A549 (cell line): ENCODE measurements around the gene CUX1. TPM values are rescaled to one million over a fixed set of nuclear protein-coding genes. Genes with fewer than 3 reads are reported as not detected.
"Not testable (repeated sequence)": the region's sequence is repeated elsewhere in the genome, so short reads cannot be mapped to it uniquely, and the experiment has no call there.

Experiments used
- ATAC-seq, 2 experiments: fragments of 200-7000 bp in 1 of 2; fragments of >200 bp in 1 of 2; cut with Nextera tagmentation in 1 of 2; cut with Tn5 transposase in 1 of 2; 3 replicates each; pipeline versions ENCODE4 v1.8.0 to v1.9.1; 2018 to 2020; ENCODE audit warnings: mild to moderate bottlenecking in 1 of 2, moderate library complexity in 1 of 2
- CTCF ChIA-PET: fragments of 300-600 bp; sonication (Branson Sonifier 250); formaldehyde crosslinking; extraction: SDS; loops from one replicate; lab custom pipeline; 2021; ENCODE audit warnings: antibody characterized with exemption, inconsistent platforms; lab: Yijun Ruan, JAX
- POLR2A ChIA-PET: fragments of 350-600 bp; formaldehyde crosslinking; extraction: SDS; loops from one replicate; lab custom pipeline; 2021; ENCODE audit warnings: antibody characterized with exemption, inconsistent platforms; lab: Yijun Ruan, JAX
- DNase-seq, 2 experiments: peaks; one replicate each; pipeline versions ENCODE4 v3.0.0 to v3.0.0-alpha.2; 2011 to 2016; ENCODE audit warnings: low read depth in 1 of 2, low spot score in 1 of 2
- FAIRE-seq: peaks from 2 replicates; lab custom pipeline; 2011; peaks lifted over from hg19 to GRCh38; lab: Jason Lieb, UNC
- H3K27ac ChIP-seq, 2 experiments: fragments of >200 bp; sonication (Bioruptor Twin); formaldehyde crosslinking; 3 replicates each; pipeline ENCODE4 v1.5.1; 2016 to 2017
- H3K4me1 ChIP-seq: fragments of >200 bp; sonication (Bioruptor Twin); formaldehyde crosslinking; 3 replicates; pipeline ENCODE4 v1.6.1; 2016
- H3K4me2 ChIP-seq: fragments of >200 bp; sonication (Bioruptor Twin); formaldehyde crosslinking; 3 replicates; pipeline ENCODE4 v1.6.1; 2016
- H3K4me3 ChIP-seq: fragments of >200 bp; sonication (Bioruptor Twin); formaldehyde crosslinking; 3 replicates; pipeline ENCODE4 v1.5.1; 2016
- H3K9me3 ChIP-seq: fragments of >200 bp; sonication (Bioruptor Twin); formaldehyde crosslinking; 3 replicates; pipeline ENCODE4 v1.6.1; 2016
- CBX8 ChIP-seq: fragments of 200-600 bp; sonication (generic); IDR thresholded peaks from 2 replicates; pipeline ENCODE4 v1.6.1; 2016
- CEBPB ChIP-seq, 2 experiments: fragments of >200 bp in 1 of 2; sonication (Bioruptor Twin) in 1 of 2; formaldehyde crosslinking in 1 of 2; IDR thresholded peaks; 2 replicates each; pipeline ENCODE4 v1.6.1; 2012 to 2016
- CHD2 ChIP-seq: fragments of 150-350 bp; IDR thresholded peaks from 2 replicates; pipeline ENCODE4 v1.6.1; 2014; ENCODE audit warnings: low read length; ENCODE audit not compliant: partially characterized antibody
- CTCF ChIP-seq: fragments of >200 bp; sonication (Bioruptor Twin); formaldehyde crosslinking; IDR thresholded peaks from 3 replicates; pipeline ENCODE4 v1.5.1; 2016
- ESRRA ChIP-seq: fragments of 150-350 bp; IDR thresholded peaks from 2 replicates; pipeline ENCODE4 v1.6.1; 2014; ENCODE audit warnings: mild to moderate bottlenecking, low read length, borderline replicate concordance
- FOSB ChIP-seq: fragments of 250-450 bp; sonication (Bioruptor Pico); IDR thresholded peaks from 2 replicates; pipeline ENCODE4 v1.5.0; 2020; ENCODE audit warnings: mild to moderate bottlenecking, moderate library complexity
- HEYL ChIP-seq: fragments of 250-450 bp; sonication (Bioruptor Pico); IDR thresholded peaks from 2 replicates; pipeline ENCODE4 v1.8.0; 2021; ENCODE audit warnings: mild to moderate bottlenecking, moderate library complexity
- HOXA7 ChIP-seq: fragments of 250-450 bp; sonication (Bioruptor Pico); IDR thresholded peaks from 2 replicates; pipeline ENCODE4 v1.5.0; 2020; ENCODE audit warnings: mild to moderate bottlenecking, moderate library complexity
- HOXB13 ChIP-seq: fragments of 250-450 bp; sonication (Bioruptor Pico); IDR thresholded peaks from 2 replicates; pipeline ENCODE4 v1.5.0; 2020; ENCODE audit warnings: low read depth, mild to moderate bottlenecking, moderate library complexity
- JUN ChIP-seq, 2 experiments: fragments of >200 bp; sonication (Bioruptor Twin); formaldehyde crosslinking; IDR thresholded peaks; 2 replicates in 1 of 2; 3 replicates in 1 of 2; pipeline ENCODE4 v1.6.1; 2016 to 2017
- NR3C1 ChIP-seq: fragments of >200 bp; sonication (Bioruptor Twin); formaldehyde crosslinking; IDR thresholded peaks from 3 replicates; pipeline ENCODE4 v1.6.1; 2017
- PHF8 ChIP-seq: fragments of 200-600 bp; sonication (generic); IDR thresholded peaks from 2 replicates; pipeline ENCODE4 v1.6.1; 2016; ENCODE audit warnings: low read depth, mild to moderate bottlenecking, antibody characterized with exemption, moderate library complexity, borderline replicate concordance
- ZC3H11A ChIP-seq: fragments of 450-650 bp; IDR thresholded peaks from 2 replicates; pipeline ENCODE4 v1.6.1; 2014; ENCODE audit warnings: antibody characterized with exemption, mild to moderate bottlenecking
- ZSCAN20 ChIP-seq: fragments of 250-450 bp; sonication (Bioruptor Pico); IDR thresholded peaks from 2 replicates; pipeline ENCODE4 v1.8.0; 2022; ENCODE audit warnings: mild to moderate bottlenecking, moderate library complexity
- WGBS: methylation state at CpG from one replicate; pipeline ENCODE4 v1.1.6; 2017; ENCODE audit errors: missing lambda C conversion rate; 5-methylcytosine and 5-hydroxymethylcytosine counted together
- polyA plus RNA-seq, 4 experiments: library from polyadenylated mRNA; depleted of rRNA in 3 of 4; stranded (reverse); fragments of >200 nt; fragmentation: RNase III in 1 of 4; extraction: RNeasy Plus Mini Kit Qiagen cat#74134 plus additional on column Dnase treatment in 1 of 4; gene quantifications; 2 replicates in 3 of 4; 3 replicates in 1 of 4; pipeline ENCODE4 v1.2.3, GENCODE V29; 2011 to 2017

The CUX1 gene
- polyA plus RNA-seq, 2 of the 4 experiments (the other 2 are of a cell fraction): 32.7 to 33.4 TPM

GRCh38 chr7:101918426-101918825 lies 101.0 kb downstream of the CUX1 start:
- Histone ChIP-seq H3K4me1 (no peaks in the 10 kb centered on the region), H3K4me3 (no peak overlapping the region), H3K9me3 (no peaks in the 10 kb centered on the region), H3K4me2 (no peak overlapping the region), H3K27ac (no peak overlapping the region)
- WGBS: 96% methylated on average over 9 of the region's 9 CpGs
- FAIRE-seq: no peak
- CTCF ChIA-PET: interaction anchor here (1.6 kb wide), 1 partner anchor 353 kb away, joined by 4 read pairs; no protein-coding TSS in a partner anchor
- POLR2A ChIA-PET: no interaction called here
- no peak for ATAC-seq
- TF ChIP-seq CEBPB (IDR thresholded peaks at IDR 0.05) (no peak), PHF8 (no peak), FOSB (no peak), ESRRA (no peak), JUN (IDR thresholded peaks at IDR 0.05) (no peak), CTCF (no peak), CBX8 (no peak)
- no peak for DNase-seq

GRCh38 chr7:101919363-101920115 lies 102.1 kb downstream of the CUX1 start:
- CTCF ChIA-PET: interaction anchor here (1.6 kb wide), 1 partner anchor 352 kb away, joined by 4 read pairs; no protein-coding TSS in a partner anchor
- FAIRE-seq (no peak), DNase-seq (no peak), ATAC-seq (no peak)
- H3K27ac ChIP-seq: 0 out of 6 replicates have a peak overlapping the region, but pooled peaks of 1 of the 2 experiments have one; percentile 10
- H3K4me2 ChIP-seq: no peak overlapping the region
- no peaks in the 10 kb centered on the region for H3K9me3 ChIP-seq
- no peak overlapping the region for H3K4me3 ChIP-seq
- POLR2A ChIA-PET: no interaction called here
- WGBS: 94% methylated on average over 24 of the region's 24 CpGs
- TF ChIP-seq HOXA7 (CRISPR knock-in tag) (no peak), ZSCAN20 (CRISPR knock-in tag) (no peak), NR3C1 (no peak), HEYL (CRISPR knock-in tag) (no peak)
- TF ChIP-seq, all 56 proteins: peak for 0
- no peaks in the 10 kb centered on the region for H3K4me1 ChIP-seq

- TF ChIP-seq HOXB13 (CRISPR knock-in tag): no peak
- TF ChIP-seq CHD2: no peak
- peak; percentile 19; the same call in 1 of the 2 replicates for TF ChIP-seq ZC3H11A
- Histone ChIP-seq H3K27ac (no peak overlapping the region), H3K4me1 (no peaks in the 10 kb centered on the region), H3K4me2 (no peak overlapping the region), H3K4me3 (no peak overlapping the region), H3K9me3 (no peaks in the 10 kb centered on the region)
- no peak for FAIRE-seq
- DNase-seq: no peak
- POLR2A ChIA-PET: interaction anchor here (0.6 kb wide), 1 partner anchor 22 kb away, joined by 6 read pairs; no protein-coding TSS in a partner anchor
- ATAC-seq: no peak
- WGBS: 93% methylated on average over 11 of the region's 11 CpGs
- CTCF ChIA-PET: interaction anchor here (1.0 kb wide), 1 partner anchor 11 kb away, joined by 3 read pairs; no protein-coding TSS in a partner anchor
Measured at GRCh38 chr7:101921061-101921460, 103.6 kb downstream of the CUX1 start.

- H3K9me3 ChIP-seq, H3K4me1 ChIP-seq, H3K27ac ChIP-seq, POLR2A ChIA-PET, ATAC-seq, FAIRE-seq, H3K4me2 ChIP-seq, DNase-seq, H3K4me3 ChIP-seq: not testable (repeated sequence)
- 93% methylated on average over 14 of the region's 14 CpGs for WGBS
- CTCF ChIA-PET: interaction anchor here (1.0 to 1.3 kb wide), 2 partner anchors 11 to 319 kb away, joined by 3 read pairs; no protein-coding TSS in a partner anchor
Measured at GRCh38 chr7:101921546-101922489, 104.4 kb downstream of the CUX1 start.
